Psoas muscle (tissue), 8 donors: ENCODE data around the gene DPP3. TPM values are rescaled to one million over a fixed set of nuclear protein-coding genes. Genes with fewer than 3 reads are reported as not detected.

Experiments used
- ATAC-seq, 4 donors: fragments of 200-7000 bp; cut with Tn5 transposase; one replicate each; pipeline ENCODE4 v1.9.1; 2020; ENCODE audit warnings: moderate library complexity in 3 of 4, mild to moderate bottlenecking in 2 of 4
- DNase-seq, 2 donors: peaks; one replicate each; pipeline ENCODE4 v3.0.0-alpha.2; 2020
- H3K27ac ChIP-seq: fragments of 200-600 bp; one replicate; pipeline ENCODE4 v1.8.0; 2022
- H3K27me3 ChIP-seq, 3 donors: fragments of 200-600 bp in 1 of 3; one replicate each; pipeline versions ENCODE4 v1.6.1 to v1.8.0; 2013 to 2022; ENCODE audit warnings: low read length in 2 of 3, mild to moderate bottlenecking in 2 of 3, moderate library complexity in 1 of 3; ENCODE audit not compliant: insufficient read depth in 3 of 3
- H3K36me3 ChIP-seq, 2 donors: fragments of 200-600 bp in 1 of 2; one replicate each; pipeline versions ENCODE4 v1.6.1 to v1.8.0; 2013 to 2022; ENCODE audit warnings: low read depth in 1 of 2, mild to moderate bottlenecking in 1 of 2, moderate library complexity in 1 of 2; ENCODE audit not compliant: insufficient read depth in 1 of 2
- H3K4me1 ChIP-seq: fragments of 200-600 bp; one replicate; pipeline ENCODE4 v1.8.0; 2022
- H3K4me3 ChIP-seq: fragments of 200-600 bp; one replicate; pipeline ENCODE4 v1.8.0; 2022; ENCODE audit warnings: mild to moderate bottlenecking
- H3K9me3 ChIP-seq: fragments of 200-600 bp; one replicate; pipeline ENCODE4 v1.8.0; 2022
- CTCF ChIP-seq: fragments of 200-600 bp; IDR thresholded peaks from one replicate; pipeline ENCODE4 v1.8.0; 2022; ENCODE audit warnings: antibody characterized with exemption
- WGBS, 3 donors: extraction: QIAGEN DNeasy Blood & Tissue Kit; methylation state at CpG; one replicate each; pipeline versions ENCODE4 v1.1.6 to v1.1.7; 2013; 5-methylcytosine and 5-hydroxymethylcytosine counted together
- intact Hi-C, 2 donors: fragments of 100-400 bp; cut with DNase I; formaldehyde crosslinking; loops; one replicate each; pipeline versions ENCODE4 v1.11.0 to v1.14.2; 2022
- polyA plus RNA-seq, 3 donors: library from polyadenylated mRNA; stranded (reverse); fragments of 200-250 nt; gene quantifications; one replicate each; pipeline ENCODE4 v1.2.3, GENCODE V29; 2013
- total RNA-seq, 4 donors: library from RNA; stranded (reverse); fragmentation: NEBNext Ultra II Directional in 2 of 4; extraction: Animal tissue kit (Norgen Biotek cat#: 25700) in 2 of 4; gene quantifications; one replicate each; pipeline versions ENCODE4 v1.2.1 to v1.2.4, GENCODE V29; 2021 to 2023
- donor health status: healthy with polysubstance abuse.
- donor health status: DM: no; HTN: no; CAD: no; lungs with moderate emphysema.
- donor health status: Bipolar disorder and iron deficiency.
- donor health status: healthy.
- donor health status: DM: yes; HTN: yes; CAD: no.
- donor health status: DM: no; HTN: no; CAD: no.
- donor health status: DM: no; HTN: no; CAD: no.
- donor health status: DM: yes; HTN: yes; CAD: no.

Gene DPP3
- total and polyA plus RNA-seq, 7 donors = 24.0 to 58.7 (median 33.3) TPM

GRCh38 chr11:66491315-66491935 is 11.2 kb downstream of the DPP3 start:
- ATAC-seq = no peak

GRCh38 chr11:66492161-66492865 is 12.1 kb downstream of the DPP3 start:
- peak in 1 of 2 donors; percentile 26 for DNase-seq
- intact Hi-C loops = no loop called here
- no peaks in the 10 kb centered on the region for H3K9me3 ChIP-seq
- no peak overlapping the region for H3K4me3 ChIP-seq
- TF ChIP-seq CTCF = no peak
- no peaks in the 10 kb centered on the region for H3K27me3 ChIP-seq
- H3K36me3 ChIP-seq = peaks cover 5 to 96% of the 10 kb centered on the region in 2 donors
- H3K4me1 ChIP-seq = no peaks in the 10 kb centered on the region
- ATAC-seq = no peak
- WGBS, 3 donors = 85 to 91% (median 85%) methylated on average over 10 of the region's 10 CpGs
- no peak overlapping the region for H3K27ac ChIP-seq

More at GRCh38 chr11:66491315-66491935, 11.2 kb downstream of the DPP3 start:
- peaks cover 5 to 96% of the 10 kb centered on the region in 2 donors for H3K36me3 ChIP-seq
- no peak overlapping the region for H3K27ac ChIP-seq
- DNase-seq = no peak
- no peaks in the 10 kb centered on the region for H3K27me3 ChIP-seq
- H3K9me3 ChIP-seq = no peaks in the 10 kb centered on the region
- no peak overlapping the region for H3K4me3 ChIP-seq
- intact Hi-C loops = no loop called here
- WGBS, 3 donors = 69 to 74% (median 71%) methylated on average over 17 to 20 of the region's 20 CpGs
- no peaks in the 10 kb centered on the region for H3K4me1 ChIP-seq
- TF ChIP-seq CTCF = peak; percentile 15

- intact Hi-C loops = no loop called here
- no peaks in the 10 kb centered on the region for H3K9me3 ChIP-seq
- peaks cover 5 to 96% of the 10 kb centered on the region in 2 donors for H3K36me3 ChIP-seq
- no peak for TF ChIP-seq CTCF
- no peaks in the 10 kb centered on the region for H3K27me3 ChIP-seq
- no peaks in the 10 kb centered on the region for H3K4me1 ChIP-seq
- H3K27ac ChIP-seq = no peak overlapping the region
- peak in 1 of 2 donors; percentile 24 for DNase-seq
- ATAC-seq = no peak
- 94 to 96% (median 95%) methylated on average over 10 of the region's 10 CpGs for WGBS, 3 donors
- no peak overlapping the region for H3K4me3 ChIP-seq
Observed at GRCh38 chr11:66493130-66493529, 12.9 kb downstream of the DPP3 start.

- no peak overlapping the region for H3K27ac ChIP-seq
- 85 to 94% (median 88%) methylated on average over 7 of the region's 7 CpGs for WGBS, 3 donors
- H3K4me3 ChIP-seq = no peak overlapping the region
- no peak for TF ChIP-seq CTCF
- DNase-seq (no peak), ATAC-seq (no peak)
- no peaks in the 10 kb centered on the region for H3K27me3 ChIP-seq
- peaks cover 5 to 96% of the 10 kb centered on the region in 2 donors for H3K36me3 ChIP-seq
- intact Hi-C loops = no loop called here
- no peaks in the 10 kb centered on the region for H3K9me3 ChIP-seq
- H3K4me1 ChIP-seq = no peaks in the 10 kb centered on the region
Observed at GRCh38 chr11:66494458-66494857, 14.2 kb downstream of the DPP3 start.
